Skeletal muscle tissue (tissue), 4 donors: Measurements from ENCODE around the gene RPF1. TPM values are rescaled to one million over a fixed set of nuclear protein-coding genes. Genes with fewer than 3 reads are reported as not detected.
"Not testable (repeated sequence)": the region's sequence is repeated elsewhere in the genome, so short reads cannot be mapped to it uniquely, and the experiment has no call there.

ENCODE experiments used
- H3K27ac ChIP-seq: one replicate; pipeline ENCODE4 v1.7.0; 2013; ENCODE audit warnings: mild to moderate bottlenecking, low read depth, low read length, inconsistent platforms
- H3K27me3 ChIP-seq, 3 donors: one replicate each; pipeline ENCODE4 v1.7.0; 2013; ENCODE audit warnings: low read length in 3 of 3; ENCODE audit not compliant: control insufficient read depth in 3 of 3, insufficient read depth in 3 of 3
- H3K36me3 ChIP-seq, 3 donors: one replicate each; pipeline ENCODE4 v1.7.0; 2013; ENCODE audit warnings: low read length in 3 of 3; ENCODE audit not compliant: control insufficient read depth in 3 of 3, insufficient read depth in 3 of 3
- H3K4me1 ChIP-seq, 3 donors: one replicate each; pipeline ENCODE4 v1.7.0; 2013; ENCODE audit warnings: low read length in 3 of 3, mild to moderate bottlenecking in 3 of 3; ENCODE audit not compliant: control insufficient read depth in 3 of 3, insufficient read depth in 3 of 3
- H3K4me3 ChIP-seq, 3 donors: one replicate each; pipeline ENCODE4 v1.7.0; 2013; ENCODE audit warnings: low read length in 3 of 3
- H3K9ac ChIP-seq, 3 donors: one replicate each; pipeline ENCODE4 v1.7.0; 2013; ENCODE audit warnings: low read length in 3 of 3, mild to moderate bottlenecking in 3 of 3, moderate library complexity in 2 of 3, low read depth in 1 of 3
- H3K9me3 ChIP-seq, 3 donors: one replicate each; pipeline ENCODE4 v1.7.0; 2013; ENCODE audit warnings: low read length in 3 of 3; ENCODE audit not compliant: control insufficient read depth in 3 of 3
- total RNA-seq: library from RNA; depleted of rRNA; stranded (reverse); fragments of >200 nt; gene quantifications from one replicate; pipeline ENCODE4 v1.2.3, GENCODE V29; 2014
- donor health status: Osteomylitis.

RPF1 gene
- total RNA-seq, 1 donor from 2014 or later, result 20.9 TPM

- not testable (repeated sequence) for H3K27ac ChIP-seq, H3K4me3 ChIP-seq, H3K9ac ChIP-seq, H3K27me3 ChIP-seq, H3K4me1 ChIP-seq, H3K36me3 ChIP-seq, H3K9me3 ChIP-seq
Measured at GRCh38 chr1:84442747-84443646, 36.1 kb upstream of the RPF1 start.

DNA sequence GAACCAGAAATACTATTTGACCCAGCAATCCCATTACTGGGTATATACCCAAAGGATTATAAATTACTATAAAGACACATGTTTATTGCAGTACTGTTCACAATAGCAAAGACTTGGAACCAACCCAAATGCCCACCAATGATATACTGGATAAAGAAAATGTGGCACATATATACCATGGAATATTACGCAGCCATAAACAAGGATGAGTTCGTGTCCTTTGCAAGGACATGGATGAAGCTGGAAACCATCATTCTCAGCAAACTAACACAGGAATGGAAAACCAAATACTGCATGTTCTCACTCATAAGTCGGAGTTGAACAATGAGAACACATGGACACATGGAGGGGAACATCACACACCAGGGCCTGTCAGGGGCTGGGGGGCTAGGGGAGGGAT is 30.4 kb upstream of the RPF1 start:
- not testable (repeated sequence) for H3K4me3 ChIP-seq, H3K4me1 ChIP-seq, H3K27me3 ChIP-seq, H3K36me3 ChIP-seq, H3K9ac ChIP-seq, H3K9me3 ChIP-seq, H3K27ac ChIP-seq

- Histone ChIP-seq H3K27me3 (peaks cover 9 to 12% (median 11%) of the 10 kb centered on the region in 3 donors), H3K27ac (no peak overlapping the region), H3K4me3 (no peak overlapping the region), H3K4me1 (no peaks in the 10 kb centered on the region), H3K9ac (no peak overlapping the region), H3K36me3 (no peaks in the 10 kb centered on the region), H3K9me3 (no peaks in the 10 kb centered on the region)
Measured at GRCh38 chr1:84450910-84451309, 28.2 kb upstream of the RPF1 start.

DNA sequence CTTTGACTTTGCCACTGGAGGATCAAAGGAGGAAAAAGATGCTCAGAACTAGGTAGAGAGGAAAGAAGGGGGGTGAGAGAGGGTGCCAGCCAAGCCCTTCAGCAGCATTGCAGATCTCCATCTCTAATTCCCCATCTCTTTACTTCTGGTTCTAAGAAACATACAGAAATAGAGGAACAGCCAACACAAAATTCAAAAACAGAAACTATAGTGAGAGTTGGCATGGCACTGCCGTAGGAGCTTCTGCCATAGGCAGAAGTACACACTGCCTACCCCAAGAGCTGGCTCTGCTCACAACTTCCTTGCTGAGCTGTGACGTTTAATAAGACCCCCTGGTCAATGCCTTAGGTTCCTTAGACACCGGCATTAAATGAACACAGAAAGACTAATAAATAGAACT is 26.6 kb upstream of the RPF1 start:
- H3K36me3 ChIP-seq, result no peaks in the 10 kb centered on the region
- no peak overlapping the region for H3K27ac ChIP-seq
- no peak overlapping the region for H3K4me3 ChIP-seq
- peaks cover 12 to 15% (median 13%) of the 10 kb centered on the region in 3 donors for H3K27me3 ChIP-seq
- no peaks in the 10 kb centered on the region for H3K9me3 ChIP-seq
- no peak overlapping the region for H3K9ac ChIP-seq
- no peaks in the 10 kb centered on the region for H3K4me1 ChIP-seq

- Histone ChIP-seq H3K36me3 (no peaks in the 10 kb centered on the region), H3K4me1 (no peaks in the 10 kb centered on the region), H3K9ac (no peak overlapping the region), H3K4me3 (no peak overlapping the region), H3K9me3 (no peaks in the 10 kb centered on the region), H3K27me3 (peaks cover 3 to 11% (median 10%) of the 10 kb centered on the region in 3 donors), H3K27ac (no peak overlapping the region)
Measured at GRCh38 chr1:84462118-84462517, 16.9 kb upstream of the RPF1 start.

DNA sequence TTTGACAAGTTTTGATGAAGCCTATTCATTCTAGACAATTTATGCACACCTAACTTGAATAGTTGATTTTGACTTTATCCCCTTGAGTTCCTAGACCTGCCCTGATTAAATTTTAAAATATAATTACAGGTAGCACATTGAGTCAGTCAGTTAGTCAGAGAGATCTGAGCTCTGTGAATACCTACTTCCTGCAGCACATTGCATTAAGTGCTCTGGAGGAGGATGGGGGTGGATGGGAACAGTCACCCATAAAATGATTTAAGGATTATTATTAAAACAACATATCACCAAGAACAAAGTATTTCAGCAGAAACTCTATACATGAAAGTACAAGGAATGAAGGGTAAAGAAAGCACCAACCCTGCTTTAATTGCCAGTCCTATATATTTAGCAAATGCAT is 11.8 kb upstream of the RPF1 start:
- peaks cover 2 to 20% (median 18%) of the 10 kb centered on the region in 3 donors for H3K27me3 ChIP-seq
- no peaks in the 10 kb centered on the region for H3K9me3 ChIP-seq

DNA sequence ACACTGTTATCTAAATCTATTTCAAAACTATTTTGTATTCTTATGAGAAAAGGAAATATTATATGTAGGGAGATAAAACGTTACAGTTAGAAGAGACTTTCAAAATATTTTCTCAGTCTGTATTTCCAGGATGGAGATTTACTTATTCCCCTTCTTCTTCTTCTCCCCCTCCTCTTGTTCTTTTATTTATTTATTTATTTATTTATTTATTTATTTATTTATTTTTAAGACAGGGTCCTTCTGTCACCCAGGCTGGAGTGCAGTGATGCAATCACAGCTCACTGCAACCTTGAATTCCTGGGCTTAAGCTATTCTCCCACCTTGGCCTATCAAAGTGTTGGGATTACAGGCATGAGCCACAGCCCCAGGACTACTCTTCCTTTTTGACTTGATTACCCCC is 2.8 kb upstream of the RPF1 start:
- H3K9me3 ChIP-seq, result peaks cover 0 to 4% (median 0%) of the 10 kb centered on the region in 3 donors
- H3K27ac ChIP-seq, result no peak overlapping the region
- peaks cover 5 to 13% (median 10%) of the 10 kb centered on the region in 3 donors for H3K4me1 ChIP-seq
- H3K36me3 ChIP-seq, result peaks cover 0 to 1% (median 0%) of the 10 kb centered on the region in 3 donors
- H3K4me3 ChIP-seq, result no peak overlapping the region
- peaks cover 4 to 24% (median 10%) of the 10 kb centered on the region in 3 donors for H3K27me3 ChIP-seq
- H3K9ac ChIP-seq, result no peak overlapping the region

More for the DNA sequence above, 11.8 kb upstream of the RPF1 start:
- H3K4me1 ChIP-seq, result no peaks in the 10 kb centered on the region
- no peak overlapping the region for H3K27ac ChIP-seq
- H3K4me3 ChIP-seq, result no peak overlapping the region
- no peaks in the 10 kb centered on the region for H3K36me3 ChIP-seq
- H3K9ac ChIP-seq, result no peak overlapping the region

- Histone ChIP-seq H3K4me3 (peak overlapping the region; percentile 81 to 86 (median 83)), H3K27me3 (peaks cover 0 to 11% (median 5%) of the 10 kb centered on the region in 3 donors), H3K9me3 (peaks cover 0 to 4% (median 0%) of the 10 kb centered on the region in 3 donors), H3K4me1 (peaks cover 8 to 13% (median 12%) of the 10 kb centered on the region in 3 donors), H3K36me3 (peaks cover 2 to 18% (median 9%) of the 10 kb centered on the region in 3 donors), H3K9ac (peak overlapping the region; percentile 87 to 89 (median 87)), H3K27ac (no peak overlapping the region)
Measured at GRCh38 chr1:84479998-84480397, 932 bp downstream of the RPF1 start.

GRCh38 chr1:84480650-84481049 is 1.6 kb downstream of the RPF1 start:
- Histone ChIP-seq H3K27ac (no peak overlapping the region), H3K27me3 (peaks cover 0 to 6% (median 5%) of the 10 kb centered on the region in 3 donors), H3K9ac (no peak overlapping the region), H3K4me1 (peaks cover 8 to 13% (median 12%) of the 10 kb centered on the region in 3 donors), H3K36me3 (peaks cover 2 to 18% (median 12%) of the 10 kb centered on the region in 3 donors), H3K4me3 (peak overlapping the region in 2 of 3 donors; percentile 23 to 81), H3K9me3 (peaks cover 0 to 4% (median 0%) of the 10 kb centered on the region in 3 donors)

- Histone ChIP-seq H3K36me3 (peaks cover 2 to 21% (median 12%) of the 10 kb centered on the region in 3 donors), H3K4me3 (no peak overlapping the region), H3K4me1 (peaks cover 8 to 13% (median 12%) of the 10 kb centered on the region in 3 donors), H3K27me3 (peaks cover 0 to 6% (median 5%) of the 10 kb centered on the region in 3 donors), H3K9me3 (peaks cover 0 to 4% (median 0%) of the 10 kb centered on the region in 3 donors), H3K9ac (no peak overlapping the region), H3K27ac (no peak overlapping the region)
Measured at GRCh38 chr1:84481317-84481716, 2.3 kb downstream of the RPF1 start.
